Fibroblast of lung (primary cell): ENCODE data around the gene TMPRSS3. TPM values are rescaled to one million over a fixed set of nuclear protein-coding genes. Genes with fewer than 3 reads are reported as not detected.

Source experiments
- DNase-seq, 2 donors: peaks; one replicate each; pipeline versions ENCODE4 v3.0.0 to v3.0.0-alpha.2; 2010; ENCODE audit warnings: low read depth in 2 of 2
- H2AFZ ChIP-seq: 2 replicates; pipeline ENCODE4 v1.5.1; 2012; ENCODE audit warnings: low read length, control low read depth, inconsistent platforms
- H3K27ac ChIP-seq: 2 replicates; pipeline ENCODE4 v1.5.1; 2011; ENCODE audit warnings: low read length, control low read depth; ENCODE audit not compliant: insufficient read depth
- H3K27me3 ChIP-seq: 2 replicates; pipeline ENCODE4 v1.5.1; 2011; ENCODE audit warnings: mild to moderate bottlenecking, low read length; ENCODE audit not compliant: control insufficient read depth, insufficient read depth
- H3K36me3 ChIP-seq: 2 replicates; pipeline ENCODE4 v1.5.1; 2011; ENCODE audit warnings: low read length; ENCODE audit not compliant: control insufficient read depth, insufficient read depth
- H3K4me1 ChIP-seq: 2 replicates; pipeline ENCODE4 v1.5.1; 2011; ENCODE audit warnings: low read length; ENCODE audit not compliant: control insufficient read depth, insufficient read depth; ENCODE audit errors: extremely low read depth
- H3K4me2 ChIP-seq: 2 replicates; pipeline ENCODE4 v1.5.1; 2011; ENCODE audit warnings: low read length, control low read depth; ENCODE audit not compliant: insufficient read depth; ENCODE audit errors: extremely low read depth
- H3K4me3 ChIP-seq, 4 experiments: fragments of 200-600 bp in 1 of 4; sonication (generic) in 1 of 4; replicated peaks in 1 of 4; 2 replicates each; pipeline ENCODE4 v1.5.1; 2011 to 2016; ENCODE audit warnings: low read length in 4 of 4, low read depth in 3 of 4, mild to moderate bottlenecking in 3 of 4, control low read depth in 2 of 4, inconsistent platforms in 1 of 4, mixed read lengths in 1 of 4; ENCODE audit not compliant: insufficient read depth in 1 of 4; ENCODE audit errors: control extremely low read depth in 1 of 4
- H3K79me2 ChIP-seq: 2 replicates; pipeline ENCODE4 v1.5.1; 2012; ENCODE audit warnings: mild to moderate bottlenecking, low read length, inconsistent platforms; ENCODE audit not compliant: control insufficient read depth, insufficient read depth
- H3K9ac ChIP-seq: 2 replicates; pipeline ENCODE4 v1.5.1; 2011; ENCODE audit warnings: mild to moderate bottlenecking, low read length, control low read depth; ENCODE audit not compliant: insufficient read depth
- H3K9me3 ChIP-seq: 2 replicates; pipeline ENCODE4 v1.5.1; 2012; ENCODE audit warnings: low read depth, low read length; ENCODE audit not compliant: control insufficient read depth, insufficient read depth
- H4K20me1 ChIP-seq: 2 replicates; pipeline ENCODE4 v1.5.1; 2011; ENCODE audit warnings: low read length; ENCODE audit not compliant: control insufficient read depth, insufficient read depth; ENCODE audit errors: extremely low read depth
- EZH2 ChIP-seq: IDR thresholded peaks from 2 replicates; pipeline ENCODE4 v1.5.1; 2012; ENCODE audit warnings: low read length, control low read depth, mild to moderate bottlenecking; ENCODE audit errors: missing control alignments
- polyA minus RNA-seq: library from RNA; depleted of rRNA, polyadenylated mRNA; stranded (reverse); fragments of >200 nt; gene quantifications from 2 replicates; pipeline ENCODE4 v1.2.3, GENCODE V29; 2011; ENCODE audit warnings: low replicate concordance
- polyA plus RNA-seq, 2 donors: library from polyadenylated mRNA; depleted of rRNA in 1 of 2; stranded (reverse) in 1 of 2; unstranded in 1 of 2; fragments of >200 nt; gene quantifications; 2 replicates each; pipeline ENCODE4 v1.2.1, GENCODE V29; 2011 to 2012; ENCODE audit warnings: missing spikeins in 1 of 2
- total RNA-seq: library from RNA; depleted of rRNA; stranded (reverse); fragments of >200 nt; gene quantifications from 2 replicates; pipeline ENCODE4 v1.2.1, GENCODE V29; 2014
- TF ChIP-seq, protein P1 (sequence below), 2 donors: IDR thresholded peaks in 1 of 2; conservative IDR thresholded peaks in 1 of 2; 1 replicate in 1 of 2; 2 replicates in 1 of 2; pipeline ENCODE4 v1.5.1; 2011 to 2012; ENCODE audit warnings: low read length in 2 of 2, control low read depth in 1 of 2, inconsistent platforms in 1 of 2, low read depth in 1 of 2, mild to moderate bottlenecking in 1 of 2

The TMPRSS3 gene
- total RNA-seq (not detected in 2 replicates), polyA plus RNA-seq (not detected in 2 replicates), polyA minus RNA-seq (not detected in 2 replicates)
- polyA plus RNA-seq (2012) = not detected in 2 replicates

DNA sequence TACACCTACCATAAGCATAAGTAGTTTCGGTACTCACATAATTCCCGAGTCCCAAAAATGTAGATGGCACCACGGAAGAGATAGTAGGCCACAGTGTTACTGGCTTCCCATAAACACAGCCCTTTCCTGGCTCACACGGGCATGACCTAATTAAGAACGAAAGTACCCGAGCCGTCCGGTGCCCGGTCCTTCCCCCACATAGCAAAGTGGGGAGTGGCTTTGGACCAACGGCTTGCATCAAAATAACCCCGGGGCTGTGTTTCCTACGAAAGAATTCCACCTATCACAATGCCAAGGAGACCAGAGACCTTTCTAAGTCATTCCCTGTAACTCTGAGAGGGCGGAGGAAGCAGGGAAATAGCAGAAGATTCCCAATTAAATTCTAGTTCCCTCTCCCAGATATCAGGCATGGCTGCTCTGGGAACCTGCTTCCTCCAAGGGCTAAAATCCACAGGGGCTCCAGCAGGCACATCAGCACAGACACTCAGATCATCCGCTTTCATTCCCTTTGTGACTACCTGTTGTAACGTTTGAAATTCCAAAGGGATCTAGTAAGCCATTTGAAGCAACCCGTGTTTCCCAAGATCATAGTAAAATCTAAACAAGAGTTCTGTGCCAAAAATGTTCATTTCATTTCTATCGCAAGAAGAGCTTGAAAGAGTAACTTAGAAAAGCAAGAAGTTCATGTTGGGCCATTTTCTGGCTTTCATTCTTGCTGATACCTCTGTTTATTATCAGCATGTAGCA, at the start of gene TMPRSS3:
TSS of gene TMPRSS3 (minus strand) at position 148 of the 747 bp plus-strand sequence. CDS start 635 bp downstream, outside the sequence.
- H3K4me1 ChIP-seq = no peaks in the 10 kb centered on the region
- H3K4me2 ChIP-seq = no peak within 1 kb of the TSS
- no peaks in the 10 kb centered on the region for H3K9me3 ChIP-seq
- H4K20me1 ChIP-seq = no peaks in the 10 kb centered on the region
- DNase-seq = no peak
- H3K79me2 ChIP-seq = no peaks in the 10 kb centered on the region
- no peaks in the 10 kb centered on the region for H3K27me3 ChIP-seq
- H2AFZ ChIP-seq = no peak within 1 kb of the TSS
- H3K27ac ChIP-seq = no peak within 1 kb of the TSS
- no peak within 1 kb of the TSS for H3K9ac ChIP-seq
- no peaks in the 10 kb centered on the region for H3K36me3 ChIP-seq
- no peak within 1 kb of the TSS for H3K4me3 ChIP-seq
- TF ChIP-seq EZH2 = no peak
- TF ChIP-seq, protein P1, sequence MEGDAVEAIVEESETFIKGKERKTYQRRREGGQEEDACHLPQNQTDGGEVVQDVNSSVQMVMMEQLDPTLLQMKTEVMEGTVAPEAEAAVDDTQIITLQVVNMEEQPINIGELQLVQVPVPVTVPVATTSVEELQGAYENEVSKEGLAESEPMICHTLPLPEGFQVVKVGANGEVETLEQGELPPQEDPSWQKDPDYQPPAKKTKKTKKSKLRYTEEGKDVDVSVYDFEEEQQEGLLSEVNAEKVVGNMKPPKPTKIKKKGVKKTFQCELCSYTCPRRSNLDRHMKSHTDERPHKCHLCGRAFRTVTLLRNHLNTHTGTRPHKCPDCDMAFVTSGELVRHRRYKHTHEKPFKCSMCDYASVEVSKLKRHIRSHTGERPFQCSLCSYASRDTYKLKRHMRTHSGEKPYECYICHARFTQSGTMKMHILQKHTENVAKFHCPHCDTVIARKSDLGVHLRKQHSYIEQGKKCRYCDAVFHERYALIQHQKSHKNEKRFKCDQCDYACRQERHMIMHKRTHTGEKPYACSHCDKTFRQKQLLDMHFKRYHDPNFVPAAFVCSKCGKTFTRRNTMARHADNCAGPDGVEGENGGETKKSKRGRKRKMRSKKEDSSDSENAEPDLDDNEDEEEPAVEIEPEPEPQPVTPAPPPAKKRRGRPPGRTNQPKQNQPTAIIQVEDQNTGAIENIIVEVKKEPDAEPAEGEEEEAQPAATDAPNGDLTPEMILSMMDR (conservative IDR thresholded peaks at IDR 0.05 in 1 of 2, IDR thresholded peaks at IDR 0.05 in 1 of 2; ENCODE audit: low read depth in 1 of 2, low read length in 2 of 2) = no peak

GRCh38 chr21:42445311-42445710, 49.5 kb upstream of the TMPRSS3 start:
- no peak overlapping the region for H3K4me2 ChIP-seq
- H3K4me3 ChIP-seq = no peak overlapping the region
- no peaks in the 10 kb centered on the region for H3K9me3 ChIP-seq
- DNase-seq = no peak
- H3K27me3 ChIP-seq = no peaks in the 10 kb centered on the region
- H3K79me2 ChIP-seq = no peaks in the 10 kb centered on the region
- H2AFZ ChIP-seq = no peak overlapping the region
- no peaks in the 10 kb centered on the region for H3K36me3 ChIP-seq
- no peak for TF ChIP-seq EZH2
- TF ChIP-seq, protein P1 (conservative IDR thresholded peaks at IDR 0.05 in 1 of 2, IDR thresholded peaks at IDR 0.05 in 1 of 2; ENCODE audit: low read depth in 1 of 2, low read length in 2 of 2) = no peak
- no peaks in the 10 kb centered on the region for H3K4me1 ChIP-seq
- H3K27ac ChIP-seq = no peak overlapping the region
- H3K9ac ChIP-seq = no peak overlapping the region
- no peaks in the 10 kb centered on the region for H4K20me1 ChIP-seq

DNA sequence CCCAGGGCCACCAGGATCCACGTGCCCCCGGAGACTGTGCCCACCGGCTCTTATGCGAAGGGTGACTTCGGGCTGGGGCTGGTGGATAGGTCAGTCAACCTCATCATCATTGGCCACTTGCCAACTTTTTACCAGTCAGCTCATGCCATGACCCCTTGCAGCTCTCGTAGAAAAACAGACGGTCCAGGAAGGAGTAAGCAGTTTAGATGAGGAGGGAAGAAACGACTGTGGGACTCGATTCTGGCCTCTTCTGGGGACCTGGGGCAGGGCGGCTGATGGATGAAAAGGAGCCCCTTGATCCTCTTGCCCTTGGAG, 48.9 kb upstream of the TMPRSS3 start:
- Histone ChIP-seq H3K4me2 (no peak overlapping the region), H3K79me2 (no peaks in the 10 kb centered on the region), H2AFZ (no peak overlapping the region), H3K27ac (no peak overlapping the region), H3K27me3 (no peaks in the 10 kb centered on the region), H4K20me1 (no peaks in the 10 kb centered on the region), H3K4me1 (no peaks in the 10 kb centered on the region), H3K36me3 (no peaks in the 10 kb centered on the region), H3K9me3 (no peaks in the 10 kb centered on the region), H3K4me3 (no peak overlapping the region), H3K9ac (no peak overlapping the region)
- DNase-seq = no peak
- TF ChIP-seq, protein P1 (conservative IDR thresholded peaks at IDR 0.05 in 1 of 2, IDR thresholded peaks at IDR 0.05 in 1 of 2; ENCODE audit: low read depth in 1 of 2, low read length in 2 of 2) = no peak
- no peak for TF ChIP-seq EZH2
